GM13977 (cell line): Measurements from ENCODE around the gene MYO15B.

ENCODE experiments used
- DNase-seq: peaks from one replicate; pipeline ENCODE4 v3.0.0; 2012; ENCODE audit warnings: low spot score
- CTCF ChIP-seq: IDR thresholded peaks from 2 replicates; pipeline ENCODE4 v1.5.1; 2012; ENCODE audit warnings: mild to moderate bottlenecking, control low read depth; ENCODE audit not compliant: insufficient read depth; ENCODE audit errors: extremely low read depth, missing control alignments
- in situ Hi-C: fragments of 300-500 bp; cut with MboI; formaldehyde crosslinking; loops from one replicate; pipeline ENCODE4 v1.12.0; 2022; ENCODE audit warnings: low sequenced_read_pairs, low pct_unique_long_range_greater_than_20kb, mixed read lengths, inconsistent platforms; ENCODE audit not compliant: unreplicated experiment

Gene MYO15B

DNA sequence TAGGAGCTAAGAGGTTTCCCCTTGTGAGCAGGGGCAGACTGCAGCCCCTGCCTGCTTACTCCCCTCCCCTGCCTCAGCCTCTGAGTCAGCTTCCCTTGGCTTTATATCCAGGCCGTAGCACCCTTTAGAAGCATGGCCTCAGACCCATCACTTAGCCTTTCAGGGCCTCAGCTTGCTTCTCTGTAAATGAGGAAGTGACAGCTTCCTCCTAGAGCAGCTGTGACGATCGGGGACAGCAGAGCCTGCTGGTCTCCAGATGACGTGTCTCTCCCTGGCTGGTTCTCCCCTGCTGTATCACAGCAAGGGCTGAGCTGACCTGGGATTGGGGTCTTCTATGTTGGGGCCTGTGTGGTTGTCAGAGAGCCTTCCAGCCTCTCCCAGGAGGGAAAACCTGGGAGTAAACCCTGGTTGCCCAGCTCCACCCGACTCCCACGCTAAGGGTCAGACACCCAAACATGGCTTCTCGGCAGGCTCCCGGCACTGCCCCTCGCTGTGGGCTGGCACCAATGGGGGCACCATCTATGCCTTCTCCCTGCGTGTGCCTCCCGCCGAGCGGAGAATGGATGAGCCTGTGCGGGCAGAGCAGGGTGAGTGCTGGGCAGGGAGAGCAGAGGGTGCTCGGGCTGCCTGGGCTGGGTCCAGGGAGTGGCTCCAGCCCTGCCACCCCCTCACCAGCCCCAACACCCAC lies 16.3 kb upstream of the MYO15B start:
- peak; percentile 95 for DNase-seq
- in situ Hi-C loops, result no loop called here
- no peak for TF ChIP-seq CTCF

- DNase-seq, result no peak
- no peak for TF ChIP-seq CTCF
- in situ Hi-C loops, result no loop called here
Measured at GRCh38 chr17:75571885-75572215, 15.8 kb upstream of the MYO15B start.

DNA sequence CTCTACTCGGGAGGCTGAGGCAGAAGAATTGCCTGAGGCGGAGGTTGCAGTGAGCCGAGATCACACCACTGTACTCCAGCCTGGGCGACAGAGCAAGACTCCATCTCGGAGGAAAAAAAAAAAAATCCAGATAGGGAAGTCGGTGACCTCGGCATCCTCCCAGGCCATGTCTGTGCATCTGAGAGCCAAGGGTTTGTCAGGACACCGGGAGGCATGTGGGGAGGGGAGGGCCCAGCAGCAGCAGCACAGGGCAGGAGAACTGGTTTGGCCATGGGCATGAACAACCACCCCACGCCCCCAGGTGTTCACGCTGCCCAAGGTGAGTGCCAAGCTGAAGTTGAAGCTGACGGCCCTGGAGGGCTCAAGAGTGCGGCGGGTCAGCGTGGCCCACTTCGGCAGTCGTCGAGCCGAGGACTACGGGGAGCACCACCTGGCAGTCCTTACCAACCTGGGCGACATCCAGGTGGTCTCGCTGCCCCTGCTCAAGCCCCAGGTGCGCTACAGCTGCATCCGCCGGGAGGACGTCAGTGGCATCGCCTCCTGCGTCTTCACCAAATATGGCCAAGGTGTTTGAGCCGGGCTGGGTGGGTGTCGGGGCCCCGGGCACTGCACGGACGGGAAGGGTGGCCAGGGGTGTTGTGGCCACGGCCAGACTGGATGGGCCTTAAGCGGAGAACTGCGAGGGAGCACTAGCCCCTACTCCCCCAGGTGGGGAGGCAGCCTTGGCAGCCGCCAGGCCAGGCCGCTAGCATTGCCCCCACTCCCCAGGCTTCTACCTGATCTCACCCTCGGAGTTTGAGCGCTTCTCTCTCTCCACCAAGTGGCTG lies 14.7 kb upstream of the MYO15B start:
- in situ Hi-C loops, result no loop called here
- no peak for DNase-seq
- TF ChIP-seq CTCF, result no peak

DNA sequence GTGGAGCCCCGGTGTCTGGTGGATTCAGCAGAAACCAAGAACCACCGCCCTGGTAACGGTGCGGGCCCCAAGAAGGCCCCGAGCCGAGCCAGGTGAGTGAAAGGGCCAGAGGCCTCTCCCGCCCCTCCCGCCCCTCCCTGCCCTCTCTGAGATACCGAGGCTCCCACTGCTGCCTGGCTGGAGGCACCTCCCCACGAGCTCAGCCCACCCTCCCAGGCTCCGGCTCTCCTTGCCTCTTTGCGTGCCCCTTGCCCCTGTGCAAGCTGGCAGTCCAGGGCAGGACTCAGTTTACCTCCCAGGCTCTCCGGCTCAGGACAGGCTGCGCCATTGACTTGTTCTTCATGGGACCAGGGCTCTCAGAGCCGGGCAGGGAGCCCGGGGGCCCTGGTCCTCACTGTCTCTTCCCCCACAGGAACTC lies 14.1 kb upstream of the MYO15B start:
- DNase-seq, result no peak
- no peak for TF ChIP-seq CTCF
- in situ Hi-C loops, result no loop called here

- DNase-seq, result no peak
- TF ChIP-seq CTCF, result no peak
- in situ Hi-C loops, result no loop called here
Measured at GRCh38 chr17:75573994-75574393, 13.6 kb upstream of the MYO15B start.

DNA sequence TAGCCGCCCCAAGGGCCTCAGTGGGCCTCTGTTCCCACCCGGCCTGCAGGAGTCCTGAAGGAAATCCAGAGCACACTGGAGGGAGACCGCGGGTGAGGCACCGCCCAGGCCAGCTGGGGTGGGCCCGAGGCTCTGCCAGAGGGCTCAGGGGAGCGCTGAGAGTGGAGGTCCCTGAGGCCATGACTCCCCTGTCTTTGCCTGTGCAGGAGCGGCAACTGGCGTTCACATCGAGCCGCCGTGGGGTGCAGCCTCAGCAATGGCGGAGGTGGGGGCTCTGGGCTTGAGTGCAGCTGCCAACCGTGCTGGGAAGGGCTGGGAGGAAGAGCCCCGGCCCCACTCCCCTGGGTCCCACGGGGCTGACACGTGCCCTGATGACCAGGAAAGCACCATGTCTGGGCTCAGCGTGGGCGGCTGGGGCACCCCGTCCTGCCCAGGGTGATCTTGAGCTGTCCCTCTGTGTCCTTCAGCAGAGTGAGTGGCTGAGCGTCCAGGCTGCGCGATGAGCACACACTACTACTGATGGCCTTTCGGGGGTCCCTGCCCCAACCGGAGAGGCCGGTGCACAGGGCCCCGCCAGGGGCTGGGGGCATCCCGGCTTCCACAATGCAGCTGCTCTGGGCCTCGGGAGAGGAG lies 13.1 kb upstream of the MYO15B start:
- no peak for TF ChIP-seq CTCF
- in situ Hi-C loops, result no loop called here
- no peak for DNase-seq
